Measurements from ENCODE around the gene MAT1A.

DNA sequence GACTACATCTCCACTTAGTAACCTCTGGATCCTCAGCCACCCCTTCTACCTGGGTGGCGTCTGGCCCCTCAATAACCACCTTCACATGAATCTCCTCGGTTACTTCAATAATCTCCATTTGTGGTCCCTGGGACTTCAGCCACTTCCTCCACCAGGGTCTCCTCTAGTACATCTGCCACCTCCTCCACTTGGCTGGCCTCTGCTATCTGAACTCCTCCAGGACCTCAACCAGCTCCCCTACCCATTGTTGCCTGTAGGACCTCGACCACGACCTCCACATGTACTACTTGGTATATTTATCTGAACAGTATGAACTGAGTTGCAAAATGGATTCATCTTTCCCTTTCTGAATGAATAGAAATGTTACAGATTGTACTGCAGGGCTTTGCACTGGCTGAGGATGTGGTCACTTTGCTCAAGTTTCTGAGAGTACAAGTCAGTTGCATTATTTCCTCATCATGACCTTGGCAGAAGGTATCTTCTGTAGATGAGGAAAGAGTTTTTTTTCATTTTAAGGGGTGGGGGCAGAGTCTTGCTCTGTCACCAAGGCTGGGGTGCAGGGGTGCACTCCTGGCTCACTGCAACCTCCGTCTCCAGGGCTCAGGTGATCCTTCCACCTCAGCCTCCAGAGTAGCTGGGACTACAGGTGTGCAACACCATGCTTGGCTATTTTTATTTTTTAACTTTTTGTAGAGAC, 36.0 kb downstream of the MAT1A start:
- no peak for TF ChIP-seq EZH2 (IDR thresholded peaks at IDR 0.05)
- no peak for TF ChIP-seq POLR2AphosphoS5 (IDR thresholded peaks at IDR 0.05; ENCODE audit: borderline replicate concordance, low read depth, low read length)
- no peak for TF ChIP-seq FOXP2 (optimal IDR thresholded peaks at IDR 0.05; ENCODE audit: control extremely low read depth, extremely low read length, insufficient read depth)
